ENCODE results near the gene FAM107A. TPM values are rescaled to one million over a fixed set of nuclear protein-coding genes. Genes with fewer than 3 reads are reported as not detected.

Gene FAM107A
- total and polyA plus RNA-seq, 8 donors: 4.7 to 55.4 (median 19.9) TPM

GRCh38 chr3:58521917-58522631 lies 55.1 kb downstream of the FAM107A start:
- no peaks in the 10 kb centered on the region for H3K27me3 ChIP-seq
- DNase-seq: peak in 1 of 2 donors; percentile 38
- peaks cover under 1 to 86% (median 48%) of the 10 kb centered on the region in 4 donors for H3K36me3 ChIP-seq
- no peaks in the 10 kb centered on the region for H3K9me3 ChIP-seq
- H3K27ac ChIP-seq: no peak overlapping the region
- peaks cover 0 to 10% (median 0%) of the 10 kb centered on the region in 4 donors for H3K4me1 ChIP-seq
- WGBS, 5 donors: 40 to 69% (median 54%) methylated on average over 9 to 10 of the region's 10 CpGs
- no peak overlapping the region for H3K4me3 ChIP-seq
- TF ChIP-seq EP300 (IDR thresholded peaks at IDR 0.05): no peak
- intact Hi-C loops (cut with DNase I; ENCODE audit: low total_unique reads): no loop called here

- WGBS, 5 donors: 87 to 98% (median 91%) methylated on average over 3 of the region's 3 CpGs
- TF ChIP-seq CTCF (IDR thresholded peaks at IDR 0.05) (no peak), POLR2A (IDR thresholded peaks at IDR 0.05) (no peak), EP300 (IDR thresholded peaks at IDR 0.05) (no peak)
These were observed 55.9 kb downstream of the FAM107A start for GRCh38 chr3:58521336-58521670.

GRCh38 chr3:58520403-58521335 lies 56.5 kb downstream of the FAM107A start:
- no peak for TF ChIP-seq POLR2A (IDR thresholded peaks at IDR 0.05)
- TF ChIP-seq EP300 (IDR thresholded peaks at IDR 0.05): no peak
- TF ChIP-seq CTCF (IDR thresholded peaks at IDR 0.05): no peak
- TF ChIP-seq POLR2AphosphoS5 (IDR thresholded peaks at IDR 0.05): no peak
- H3K27me3 ChIP-seq: no peaks in the 10 kb centered on the region
- H3K4me1 ChIP-seq: peaks cover 0 to 3% (median 0%) of the 10 kb centered on the region in 4 donors
- no peaks in the 10 kb centered on the region for H3K9me3 ChIP-seq
- peaks cover 2 to 86% (median 57%) of the 10 kb centered on the region in 4 donors for H3K36me3 ChIP-seq
- H3K4me3 ChIP-seq: no peak overlapping the region
- intact Hi-C loops (cut with DNase I; ENCODE audit: low total_unique reads): no loop called here
- DNase-seq: no peak
- WGBS, 5 donors: 58 to 79% (median 72%) methylated on average over 8 of the region's 8 CpGs
- no peak overlapping the region for H3K27ac ChIP-seq

More at GRCh38 chr3:58521336-58521670, 55.9 kb downstream of the FAM107A start:
- no peak for DNase-seq
- Histone ChIP-seq H3K27me3 (no peaks in the 10 kb centered on the region), H3K4me3 (no peak overlapping the region), H3K36me3 (peaks cover 2 to 86% (median 55%) of the 10 kb centered on the region in 4 donors), H3K27ac (no peak overlapping the region), H3K4me1 (peaks cover 0 to 5% (median 0%) of the 10 kb centered on the region in 4 donors), H3K9me3 (no peaks in the 10 kb centered on the region)
- intact Hi-C loops (cut with DNase I; ENCODE audit: low total_unique reads): no loop called here

GRCh38 chr3:58519668-58520402 lies 57.4 kb downstream of the FAM107A start:
- no peak overlapping the region for H3K4me3 ChIP-seq
- no peak overlapping the region for H3K27ac ChIP-seq
- H3K4me1 ChIP-seq: peaks cover 0 to 3% (median 0%) of the 10 kb centered on the region in 4 donors
- no peak for DNase-seq
- H3K36me3 ChIP-seq: peaks cover 2 to 86% (median 64%) of the 10 kb centered on the region in 4 donors
- intact Hi-C loops (cut with DNase I; ENCODE audit: low total_unique reads): no loop called here
- WGBS, 5 donors: 78 to 91% (median 86%) methylated on average over 5 to 6 of the region's 6 CpGs
- no peaks in the 10 kb centered on the region for H3K9me3 ChIP-seq
- TF ChIP-seq POLR2AphosphoS5 (IDR thresholded peaks at IDR 0.05) (no peak), CTCF (IDR thresholded peaks at IDR 0.05) (no peak), POLR2A (IDR thresholded peaks at IDR 0.05) (no peak), EP300 (IDR thresholded peaks at IDR 0.05) (no peak)
- H3K27me3 ChIP-seq: no peaks in the 10 kb centered on the region

Data from stomach (tissue), 9 donors.